HepG2 (cell line): Measurements from ENCODE around the gene ERVMER34-1. TPM values are rescaled to one million over a fixed set of nuclear protein-coding genes. Genes with fewer than 3 reads are reported as not detected.

Source experiments
- EEA1 ChIP-seq: sonication (generic); formaldehyde crosslinking; IDR thresholded peaks from 2 replicates; pipeline ENCODE4 v1.5.1; 2020; ENCODE audit warnings: mild to moderate bottlenecking, missing genetic modification reagents, borderline replicate concordance
- NCOA5 ChIP-seq: sonication (generic); formaldehyde crosslinking; IDR thresholded peaks from 2 replicates; pipeline ENCODE4 v1.4.0; 2020; ENCODE audit warnings: missing genetic modification reagents
- POLR2G ChIP-seq: fragments of 200-400 bp; formaldehyde crosslinking; IDR thresholded peaks from 2 replicates; pipeline ENCODE4 v1.6.1; 2018; ENCODE audit warnings: mild to moderate bottlenecking, low read depth, low read length, moderate library complexity
- RBM22 ChIP-seq: fragments of 200-400 bp; formaldehyde crosslinking; optimal IDR thresholded peaks from 2 replicates; pipeline ENCODE3; 2017; ENCODE audit warnings: mild to moderate bottlenecking, low read length, moderate library complexity
- TRAFD1 ChIP-seq: sonication (generic); formaldehyde crosslinking; IDR thresholded peaks from 2 replicates; pipeline ENCODE4 v1.5.1; 2020; ENCODE audit warnings: missing genetic modification reagents, mild to moderate bottlenecking, borderline replicate concordance
- ZBTB21 ChIP-seq: sonication (generic); formaldehyde crosslinking; IDR thresholded peaks from 2 replicates; pipeline ENCODE4 v1.4.0; 2020; ENCODE audit warnings: missing genetic modification reagents
- ZBTB4 ChIP-seq: sonication (generic); formaldehyde crosslinking; IDR thresholded peaks from 2 replicates; pipeline ENCODE4 v1.4.0; 2020; ENCODE audit warnings: missing genetic modification reagents, mild to moderate bottlenecking, borderline replicate concordance
- ZFX ChIP-seq: sonication (generic); formaldehyde crosslinking; IDR thresholded peaks from 2 replicates; pipeline ENCODE4 v1.4.0; 2020; ENCODE audit warnings: mild to moderate bottlenecking, low read depth, missing genetic modification reagents, moderate library complexity
- ZHX2 ChIP-seq, 2 experiments: sonication (generic) in 1 of 2; formaldehyde crosslinking in 1 of 2; IDR thresholded peaks; 2 replicates each; pipeline versions ENCODE4 v1.6.1 to v1.9.0; 2014 to 2022; ENCODE audit warnings: antibody characterized with exemption in 1 of 2, borderline replicate concordance in 1 of 2, inconsistent platforms in 1 of 2, low read depth in 1 of 2, missing genetic modification reagents in 1 of 2
- ZNF75D ChIP-seq: sonication (generic); formaldehyde crosslinking; IDR thresholded peaks from 2 replicates; pipeline ENCODE4 v1.8.1; 2023; ENCODE audit warnings: missing genetic modification reagents, mild to moderate bottlenecking, borderline replicate concordance
- ZNF780A ChIP-seq: sonication (generic); formaldehyde crosslinking; IDR thresholded peaks from 2 replicates; pipeline ENCODE4 v1.8.0; 2022; ENCODE audit warnings: mild to moderate bottlenecking, missing genetic modification reagents, moderate library complexity
- polyA plus RNA-seq, 8 experiments: library from polyadenylated mRNA; depleted of rRNA in 3 of 8; stranded (reverse) in 7 of 8; unstranded in 1 of 8; fragments of >200 nt; fragmentation: Illumina TruSeq in 4 of 8; extraction: Trizol in 4 of 8; gene quantifications; 2 replicates each; pipeline versions ENCODE4 v1.2.1 to v1.2.3, GENCODE V29; 2011 to 2016; ENCODE audit warnings: low read depth in 4 of 8, missing spikeins in 1 of 8, mixed read lengths in 1 of 8; ENCODE audit not compliant: insufficient read depth in 1 of 8
- total RNA-seq, 5 experiments: library from RNA; depleted of rRNA; stranded (reverse); fragments of >200 nt; fragmentation: Illumina TruSeq; extraction: Trizol; gene quantifications; 2 replicates each; pipeline ENCODE4 v1.2.3, GENCODE V29; 2016; ENCODE audit warnings: low read depth in 1 of 5
- TF ChIP-seq, protein P1 (sequence below): sonication (generic); formaldehyde crosslinking; IDR thresholded peaks from 2 replicates; pipeline ENCODE4 v1.8.0; 2022; ENCODE audit warnings: mild to moderate bottlenecking, missing genetic modification reagents, borderline replicate concordance

The ERVMER34-1 gene
- total and polyA plus RNA-seq, 2 of the 13 experiments (the other 11 are each of a cell fraction or from before 2014, with no cell fraction given) = 0.04 to 0.35 TPM

DNA sequence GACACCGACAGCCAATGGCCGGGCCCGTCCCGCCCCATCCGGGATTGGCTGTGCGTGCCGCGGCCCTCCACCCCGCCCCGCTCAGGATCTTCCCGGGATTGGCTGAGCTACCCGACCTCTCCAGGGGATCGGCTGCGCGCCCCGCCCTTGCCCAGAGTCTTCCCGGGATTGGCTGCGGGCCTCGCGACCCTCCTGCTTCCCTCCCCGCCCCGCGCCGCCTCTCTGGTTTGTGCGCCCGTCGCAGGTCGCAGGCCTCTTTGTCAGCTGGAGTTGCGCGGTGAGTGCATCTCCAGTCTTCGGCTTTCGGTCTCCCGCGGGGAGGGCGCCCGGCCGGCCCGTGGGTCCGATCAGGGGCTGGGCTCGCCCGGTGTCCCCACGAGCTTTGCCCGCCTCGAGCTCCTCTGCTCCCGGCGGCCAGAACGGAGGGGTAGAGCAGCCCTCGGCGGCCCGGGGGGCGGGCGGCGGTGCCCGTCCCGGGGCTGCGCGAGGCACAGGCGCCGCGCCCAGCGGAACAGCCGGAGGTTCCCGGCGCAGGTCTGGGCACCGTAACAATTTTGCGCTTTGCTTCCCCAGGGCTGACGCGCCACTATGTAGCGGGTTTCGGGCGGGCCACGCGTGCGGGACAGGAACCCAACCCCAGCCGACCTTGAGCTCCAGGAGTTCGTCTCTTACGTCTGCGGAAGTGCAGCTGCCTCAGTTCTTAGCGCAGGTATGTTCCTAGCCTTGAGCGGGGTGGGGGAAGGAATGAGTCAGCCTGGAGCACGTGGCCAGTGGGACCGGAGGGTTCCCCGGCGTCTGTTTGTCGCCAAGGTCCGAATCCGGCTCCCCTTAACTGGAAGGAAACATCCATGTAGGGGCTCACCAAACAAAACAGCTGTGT lies 38.7 kb downstream of the ERVMER34-1 start (continued):
- TF ChIP-seq ZHX2 (IDR thresholded peaks at IDR 0.05; ENCODE audit: low read depth) (no peak), ZHX2 (CRISPR knock-in tag; IDR thresholded peaks at IDR 0.05; ENCODE audit: borderline replicate concordance) (peak; percentile 91; the same call in 1 of the 2 replicates), ZBTB21 (CRISPR knock-in tag) (peak; percentile 84), TRAFD1 (CRISPR knock-in tag) (no peak), POLR2G (peak; percentile 99), ZFX (peak; percentile 96), EEA1 (CRISPR knock-in tag) (no peak), ZNF780A (CRISPR knock-in tag) (peak; percentile 61; the same call in 1 of the 2 replicates), ZBTB4 (CRISPR knock-in tag) (0 out of 2 replicates have a peak, but pooled peaks have one; percentile 57), RBM22 (peak; percentile 44), ZNF75D (CRISPR knock-in tag) (no peak), NCOA5 (CRISPR knock-in tag) (no peak)
- TF ChIP-seq, protein P1, sequence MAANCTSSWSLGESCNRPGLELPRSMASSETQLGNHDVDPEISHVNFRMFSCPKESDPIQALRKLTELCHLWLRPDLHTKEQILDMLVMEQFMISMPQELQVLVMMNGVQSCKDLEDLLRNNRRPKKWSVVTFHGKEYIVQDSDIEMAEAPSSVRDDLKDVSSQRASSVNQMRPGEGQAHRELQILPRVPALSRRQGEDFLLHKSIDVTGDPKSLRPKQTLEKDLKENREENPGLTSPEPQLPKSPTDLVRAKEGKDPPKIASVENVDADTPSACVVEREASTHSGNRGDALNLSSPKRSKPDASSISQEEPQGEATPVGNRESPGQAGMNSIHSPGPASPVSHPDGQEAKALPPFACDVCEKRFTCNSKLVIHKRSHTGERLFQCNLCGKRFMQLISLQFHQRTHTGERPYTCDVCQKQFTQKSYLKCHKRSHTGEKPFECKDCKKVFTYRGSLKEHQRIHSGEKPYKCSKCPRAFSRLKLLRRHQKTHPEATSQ (CRISPR knock-in tag) = no peak
